GM23338 (cell line): ENCODE data around the gene ZNF700. TPM values are rescaled to one million over a fixed set of nuclear protein-coding genes. Genes with fewer than 3 reads are reported as not detected.

Experiments
- ATAC-seq: fragments of 200-7000 bp; cut with Tn5 transposase; 3 replicates; pipeline ENCODE4 v1.9.1; 2020
- DNase-seq: peaks from one replicate; pipeline ENCODE4 v3.0.0-alpha.2; 2015; ENCODE audit warnings: low spot score
- H2AFZ ChIP-seq: fragments of 200-600 bp; sonication (generic); 2 replicates; pipeline ENCODE4 v1.8.0; 2016; ENCODE audit warnings: antibody characterized with exemption, mild to moderate bottlenecking, moderate library complexity
- H3F3A ChIP-seq: fragments of 200-600 bp; sonication (generic); replicated peaks from 2 replicates; pipeline ENCODE4 v1.8.0; 2017; ENCODE audit warnings: antibody characterized with exemption, mixed run types, low read depth
- H3K27ac ChIP-seq: fragments of 200-600 bp; sonication (generic); 2 replicates; pipeline ENCODE4 v1.6.1; 2016; ENCODE audit warnings: low read depth
- H3K27me3 ChIP-seq: fragments of 200-600 bp; sonication (generic); 2 replicates; pipeline ENCODE4 v1.8.0; 2016; ENCODE audit warnings: mild to moderate bottlenecking, mixed run types, moderate library complexity; ENCODE audit not compliant: insufficient read depth
- H3K36me3 ChIP-seq: fragments of 200-600 bp; sonication (generic); 2 replicates; pipeline ENCODE4 v1.8.0; 2016; ENCODE audit warnings: mild to moderate bottlenecking; ENCODE audit not compliant: insufficient read depth
- H3K4me1 ChIP-seq: fragments of 200-600 bp; sonication (generic); 2 replicates; pipeline ENCODE4 v1.8.0; 2016; ENCODE audit warnings: mild to moderate bottlenecking, moderate library complexity; ENCODE audit not compliant: insufficient read depth
- H3K4me2 ChIP-seq: fragments of 200-600 bp; sonication (generic); 2 replicates; pipeline ENCODE4 v1.7.1; 2017; ENCODE audit warnings: mixed run types
- H3K4me3 ChIP-seq: fragments of 200-600 bp; sonication (generic); 2 replicates; pipeline ENCODE4 v1.6.1; 2016; ENCODE audit warnings: mixed run types
- H3K79me2 ChIP-seq: fragments of 200-600 bp; sonication (generic); replicated peaks from 2 replicates; pipeline ENCODE4 v1.8.0; 2017; ENCODE audit warnings: mild to moderate bottlenecking; ENCODE audit not compliant: insufficient read depth
- H3K9me2 ChIP-seq: fragments of 200-600 bp; sonication (generic); 2 replicates; pipeline ENCODE4 v1.8.0; 2017; ENCODE audit not compliant: insufficient read depth
- H4K20me1 ChIP-seq: fragments of 200-600 bp; sonication (generic); replicated peaks from 2 replicates; pipeline ENCODE4 v1.8.0; 2017; ENCODE audit warnings: mild to moderate bottlenecking; ENCODE audit not compliant: insufficient read depth
- H3K27ac Mint-ChIP-seq: 2 replicates; pipeline ENCODE4 v1.8.0; 2020; ENCODE audit warnings: inconsistent platforms, mild to moderate bottlenecking, moderate library complexity, mixed read lengths
- H3K27me3 Mint-ChIP-seq: 3 replicates; pipeline ENCODE4 v1.8.0; 2022; ENCODE audit warnings: low read depth, mild to moderate bottlenecking, moderate library complexity, mixed read lengths, inconsistent platforms; ENCODE audit not compliant: insufficient read depth, poor library complexity
- H3K36me3 Mint-ChIP-seq: 3 replicates; pipeline ENCODE4 v1.8.0; 2021; ENCODE audit warnings: low read depth, mild to moderate bottlenecking, inconsistent platforms, moderate library complexity, mixed read lengths
- H3K4me1 Mint-ChIP-seq: 3 replicates; pipeline ENCODE4 v1.8.0; 2020; ENCODE audit warnings: mild to moderate bottlenecking, inconsistent platforms, mixed read lengths
- H3K4me3 Mint-ChIP-seq: 3 replicates; pipeline ENCODE4 v1.8.0; 2021; ENCODE audit warnings: moderate library complexity, mild to moderate bottlenecking, inconsistent platforms, mixed read lengths
- H3K9me3 Mint-ChIP-seq: 3 replicates; pipeline ENCODE4 v1.8.0; 2020; ENCODE audit warnings: moderate library complexity, mild to moderate bottlenecking, inconsistent platforms, mixed read lengths
- CREB1 ChIP-seq: fragments of 250-450 bp; sonication (Bioruptor Pico); IDR thresholded peaks from 2 replicates; pipeline ENCODE4 v1.5.0; 2020; ENCODE audit warnings: low read depth, mild to moderate bottlenecking, moderate library complexity
- CTCF ChIP-seq, 2 experiments: fragments of 200-600 bp in 1 of 2; sonication (generic) in 1 of 2; conservative IDR thresholded peaks; 2 replicates each; pipeline versions ENCODE4 v1.5.1 to v1.6.1; 2016 to 2017; ENCODE audit warnings: antibody characterized with exemption in 2 of 2, low read depth in 2 of 2, mild to moderate bottlenecking in 2 of 2, moderate library complexity in 1 of 2
- ETS1 ChIP-seq: IDR thresholded peaks from 2 replicates; pipeline ENCODE4 v1.6.1; 2016; ENCODE audit warnings: antibody characterized with exemption
- EZH2 ChIP-seq: fragments of 200-600 bp; sonication (generic); IDR thresholded peaks from one replicate; pipeline ENCODE4 v1.8.0; 2017; ENCODE audit warnings: antibody characterized with exemption, mild to moderate bottlenecking, low read depth; ENCODE audit not compliant: unreplicated experiment
- EZH2phosphoT487 ChIP-seq: fragments of 200-600 bp; sonication (generic); IDR thresholded peaks from one replicate; pipeline ENCODE4 v1.8.1; 2018; ENCODE audit warnings: antibody characterized with exemption; ENCODE audit not compliant: unreplicated experiment
- JUNB ChIP-seq: IDR thresholded peaks from one replicate; pipeline ENCODE4 v1.6.1; 2016; ENCODE audit warnings: antibody characterized with exemption; ENCODE audit not compliant: unreplicated experiment
- NANOG ChIP-seq: IDR thresholded peaks from 2 replicates; pipeline ENCODE4 v1.6.1; 2016; ENCODE audit warnings: antibody characterized with exemption, borderline replicate concordance
- POLR2AphosphoS5 ChIP-seq: IDR thresholded peaks from 2 replicates; pipeline ENCODE4 v1.6.1; 2016; ENCODE audit warnings: antibody characterized with exemption, low read depth
- REST ChIP-seq: IDR thresholded peaks from one replicate; pipeline ENCODE4 v1.6.1; 2018; ENCODE audit warnings: antibody characterized with exemption; ENCODE audit not compliant: unreplicated experiment
- STAT1 ChIP-seq: IDR thresholded peaks from one replicate; pipeline ENCODE4 v1.6.1; 2016; ENCODE audit warnings: antibody characterized with exemption; ENCODE audit not compliant: unreplicated experiment
- ZNF114 ChIP-seq: fragments of 250-450 bp; sonication (Bioruptor Pico); IDR thresholded peaks from 2 replicates; pipeline ENCODE4 v1.5.0; 2020; ENCODE audit warnings: mild to moderate bottlenecking, moderate library complexity
- ZNF331 ChIP-seq: fragments of 250-450 bp; sonication (Bioruptor Pico); IDR thresholded peaks from 2 replicates; pipeline ENCODE4 v1.5.0; 2020; ENCODE audit warnings: low read depth, mild to moderate bottlenecking, moderate library complexity
- ZNF462 ChIP-seq: fragments of 250-450 bp; sonication (Bioruptor Pico); IDR thresholded peaks from 2 replicates; pipeline ENCODE4 v1.5.0; 2020; ENCODE audit warnings: mild to moderate bottlenecking, moderate library complexity
- polyA plus RNA-seq: library from polyadenylated mRNA; unstranded; fragments of >200 nt; fragmentation: Nextera tagmentation; extraction: Ambion mirVana; gene quantifications from 2 replicates; pipeline ENCODE4 v1.2.1, GENCODE V29; 2016
- total RNA-seq: library from RNA; depleted of rRNA; stranded (reverse); fragments of >200 nt; shearing (Covaris generic); gene quantifications from 2 replicates; pipeline ENCODE4 v1.2.3, GENCODE V29; 2014

ZNF700 gene
- total and polyA plus RNA-seq, 2 experiments from 2014 or later = 6.0 to 13.6 TPM

- no peaks in the 10 kb centered on the region for H3K79me2 ChIP-seq
- H4K20me1 ChIP-seq = no peaks in the 10 kb centered on the region
- TF ChIP-seq CTCF (conservative IDR thresholded peaks at IDR 0.05; ENCODE audit: low read depth in 2 of 2) = no peak
- no peak for TF ChIP-seq NANOG
- no peak for TF ChIP-seq POLR2AphosphoS5
- TF ChIP-seq ZNF114 (CRISPR knock-in tag) = no peak
- TF ChIP-seq STAT1 = no peak
- TF ChIP-seq REST = no peak
- no peak for TF ChIP-seq ETS1
- no peak for TF ChIP-seq JUNB
- TF ChIP-seq EZH2phosphoT487 = no peak
- no peak for TF ChIP-seq ZNF331 (CRISPR knock-in tag)
- no peak for TF ChIP-seq CREB1 (CRISPR knock-in tag)
- no peak for TF ChIP-seq EZH2
- TF ChIP-seq ZNF462 (CRISPR knock-in tag) = no peak
- Mint-ChIP-seq H3K4me1 (no peaks in the 10 kb centered on the region), H3K27me3 (no peaks in the 10 kb centered on the region), H3K27ac (no peak overlapping the region), H3K36me3 (peaks cover 41% of the 10 kb centered on the region), H3K4me3 (no peak overlapping the region), H3K9me3 (peaks cover 96% of the 10 kb centered on the region)
- no peak for DNase-seq
- no peaks in the 10 kb centered on the region for H3K27me3 ChIP-seq
- no peak for ATAC-seq
- H3F3A ChIP-seq = no peaks in the 10 kb centered on the region
- H3K36me3 ChIP-seq = peaks cover 23% of the 10 kb centered on the region
- no peak overlapping the region for H3K4me2 ChIP-seq
- no peak overlapping the region for H2AFZ ChIP-seq
- H3K9me2 ChIP-seq = peaks cover 6% of the 10 kb centered on the region; the same call in 1 of the 2 replicates
- H3K4me1 ChIP-seq = no peaks in the 10 kb centered on the region
- no peak overlapping the region for H3K27ac ChIP-seq
- H3K4me3 ChIP-seq = no peak overlapping the region
These were observed 54.6 kb downstream of the ZNF700 start for GRCh38 chr19:11979527-11979926.
